SK-N-MC (cell line): ENCODE results near the gene KCNMA1.

Experiments used
- EZH2 ChIP-seq: fragments of 200-600 bp; sonication (generic); IDR thresholded peaks from one replicate; pipeline ENCODE4 v1.6.1; 2017; ENCODE audit warnings: antibody characterized with exemption
- POLR2AphosphoS5 ChIP-seq: IDR thresholded peaks from 2 replicates; pipeline ENCODE4 v1.6.1; 2012; ENCODE audit warnings: mild to moderate bottlenecking, low read depth, low read length, borderline replicate concordance

- TF ChIP-seq EZH2 = no peak
- TF ChIP-seq POLR2AphosphoS5 = no peak
Observed at GRCh38 chr10:77420947-77421523, 216.6 kb downstream of the KCNMA1 start.
